Peyer's patch (tissue), 4 donors: ENCODE results near the gene CFAP54. TPM values are rescaled to one million over a fixed set of nuclear protein-coding genes. Genes with fewer than 3 reads are reported as not detected.

Experiments used
- DNase-seq, 3 donors: peaks; one replicate each; pipeline ENCODE4 v3.0.0-alpha.2; 2017 to 2019
- H3K27ac ChIP-seq, 4 donors: fragments of 200-600 bp; sonication (generic); one replicate each; pipeline ENCODE4 v1.5.1; 2016 to 2019
- H3K27me3 ChIP-seq, 2 donors: fragments of 200-600 bp; sonication (generic); one replicate each; pipeline ENCODE4 v1.5.1; 2019
- H3K36me3 ChIP-seq, 3 donors: fragments of 200-600 bp; sonication (generic); one replicate each; pipeline ENCODE4 v1.5.1; 2016 to 2019
- H3K4me1 ChIP-seq, 4 donors: fragments of 200-600 bp; sonication (generic); one replicate each; pipeline ENCODE4 v1.5.1; 2016 to 2019
- H3K4me3 ChIP-seq, 4 donors: fragments of 200-600 bp; sonication (generic); 1 replicate in 3 of 4; 2 replicates in 1 of 4; pipeline ENCODE4 v1.5.1; 2016 to 2019; ENCODE audit warnings: mild to moderate bottlenecking in 1 of 4
- H3K9me3 ChIP-seq, 4 donors: fragments of 200-600 bp; sonication (generic); one replicate each; pipeline ENCODE4 v1.5.1; 2016 to 2019; ENCODE audit warnings: mild to moderate bottlenecking in 1 of 4
- CTCF ChIP-seq, 6 experiments: fragments of 450-650 bp in 4 of 6; fragments of 200-600 bp in 2 of 6; sonication (generic) in 1 of 6; IDR thresholded peaks; one replicate each; pipeline ENCODE4 v1.5.1; 2017 to 2019; ENCODE audit warnings: antibody characterized with exemption in 6 of 6, mild to moderate bottlenecking in 3 of 6, moderate library complexity in 1 of 6
- POLR2A ChIP-seq, 2 donors: fragments of 450-650 bp; IDR thresholded peaks; one replicate each; pipeline ENCODE4 v1.5.1; 2017; ENCODE audit warnings: antibody characterized with exemption in 2 of 2, mild to moderate bottlenecking in 2 of 2, moderate library complexity in 2 of 2
- total RNA-seq, 4 donors: library from RNA; depleted of rRNA; stranded (reverse); fragments of >200 nt; gene quantifications; one replicate each; pipeline ENCODE4 v1.1.0, GENCODE V29; 2016

The CFAP54 gene
- total RNA-seq, 4 donors from 2014 or later = 0.80 to 2.7 (median 0.83) TPM; not detected in 1

DNA sequence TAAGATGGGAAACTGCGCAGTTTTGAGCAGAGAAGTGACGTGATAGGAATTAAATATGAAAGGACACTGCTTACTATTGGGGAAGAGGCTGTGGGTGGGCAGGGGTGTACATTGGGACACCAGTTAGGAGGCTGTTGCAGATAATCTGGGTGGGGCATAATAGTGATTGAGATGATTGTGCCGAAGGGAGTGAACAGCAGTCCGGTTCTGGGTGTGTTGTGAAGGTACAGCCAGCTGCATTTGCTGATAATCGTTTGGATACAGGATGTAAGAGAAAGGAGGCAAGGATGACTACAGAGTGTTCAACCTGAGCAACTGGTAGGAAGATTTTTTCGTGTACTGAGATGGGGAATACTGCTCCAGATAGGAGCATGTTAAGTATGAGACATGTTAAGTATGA lies 212.5 kb downstream of the CFAP54 start:
- Histone ChIP-seq H3K27me3 (no peaks in the 10 kb centered on the region), H3K27ac (no peak overlapping the region), H3K9me3 (no peaks in the 10 kb centered on the region), H3K4me1 (no peaks in the 10 kb centered on the region), H3K4me3 (no peak overlapping the region), H3K36me3 (no peaks in the 10 kb centered on the region)
- TF ChIP-seq POLR2A (IDR thresholded peaks at IDR 0.05) (no peak), CTCF (IDR thresholded peaks at IDR 0.05) (no peak)
- DNase-seq = no peak

- H3K27ac ChIP-seq = no peak overlapping the region
- TF ChIP-seq CTCF (IDR thresholded peaks at IDR 0.05) (no peak), POLR2A (IDR thresholded peaks at IDR 0.05) (no peak)
- no peak overlapping the region for H3K4me3 ChIP-seq
- H3K9me3 ChIP-seq = no peaks in the 10 kb centered on the region
- no peaks in the 10 kb centered on the region for H3K4me1 ChIP-seq
- no peaks in the 10 kb centered on the region for H3K36me3 ChIP-seq
- no peaks in the 10 kb centered on the region for H3K27me3 ChIP-seq
- DNase-seq = no peak
Observed at GRCh38 chr12:96710127-96710745, 220.9 kb downstream of the CFAP54 start.

DNA sequence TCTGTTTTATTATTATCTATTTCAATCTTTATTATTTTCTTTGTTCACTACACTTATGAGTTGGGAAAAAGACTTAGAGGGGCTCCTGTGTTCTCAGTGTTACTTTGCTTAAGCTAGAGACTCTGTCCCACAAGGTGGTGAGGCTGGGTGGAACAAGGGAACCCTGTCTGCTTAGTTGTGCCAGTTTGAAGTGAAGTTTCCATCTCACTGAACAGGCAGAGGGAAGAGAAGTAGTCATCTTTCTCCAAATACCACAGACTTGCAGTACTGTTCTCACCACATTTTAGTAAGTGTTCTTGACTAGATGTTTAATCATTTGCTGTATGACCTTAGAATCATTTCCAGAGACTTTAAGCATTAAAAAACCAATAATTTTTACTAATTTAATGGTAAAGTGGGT lies 222.0 kb downstream of the CFAP54 start:
- no peaks in the 10 kb centered on the region for H3K27me3 ChIP-seq
- H3K27ac ChIP-seq = no peak overlapping the region
- DNase-seq = no peak
- no peaks in the 10 kb centered on the region for H3K36me3 ChIP-seq
- no peak overlapping the region for H3K4me3 ChIP-seq
- H3K9me3 ChIP-seq = no peaks in the 10 kb centered on the region
- H3K4me1 ChIP-seq = no peaks in the 10 kb centered on the region
- TF ChIP-seq CTCF (IDR thresholded peaks at IDR 0.05) (no peak), POLR2A (IDR thresholded peaks at IDR 0.05) (no peak)

DNA sequence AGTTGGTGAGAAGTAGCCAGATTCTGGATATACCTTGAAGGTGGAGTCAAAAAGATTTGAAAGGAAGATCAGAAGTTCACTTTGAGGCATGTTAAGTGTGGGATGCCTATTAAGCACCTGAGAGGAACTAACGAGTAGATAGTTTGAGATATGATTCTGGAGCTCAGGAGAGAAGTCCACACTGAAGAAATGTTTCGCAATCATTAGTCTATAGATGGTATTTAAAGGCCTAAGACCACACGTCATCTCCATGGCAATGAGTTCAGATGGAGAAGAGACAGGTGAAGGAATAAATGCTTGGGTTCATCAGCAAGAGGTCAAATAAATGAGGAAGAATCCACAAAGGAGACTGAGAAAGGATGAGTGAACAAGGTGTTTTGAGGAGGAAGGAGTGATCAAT lies 224.8 kb downstream of the CFAP54 start:
- H3K36me3 ChIP-seq = no peaks in the 10 kb centered on the region
- no peaks in the 10 kb centered on the region for H3K9me3 ChIP-seq
- no peak for DNase-seq
- no peaks in the 10 kb centered on the region for H3K27me3 ChIP-seq
- H3K4me1 ChIP-seq = no peaks in the 10 kb centered on the region
- no peak overlapping the region for H3K27ac ChIP-seq
- no peak overlapping the region for H3K4me3 ChIP-seq
- TF ChIP-seq CTCF (IDR thresholded peaks at IDR 0.05) (no peak), POLR2A (IDR thresholded peaks at IDR 0.05) (no peak)

- no peak for TF ChIP-seq CTCF (IDR thresholded peaks at IDR 0.05)
- no peak for TF ChIP-seq POLR2A (IDR thresholded peaks at IDR 0.05)
- peaks cover 0 to 4% (median 0%) of the 10 kb centered on the region in 4 donors for H3K4me1 ChIP-seq
- no peaks in the 10 kb centered on the region for H3K27me3 ChIP-seq
- H3K9me3 ChIP-seq = no peaks in the 10 kb centered on the region
- H3K4me3 ChIP-seq = peak overlapping the region in 3 of 4 donors; percentile 27 to 50 (median 48)
- DNase-seq = no peak
- peak overlapping the region in 3 of 4 donors; percentile 6 to 55 (median 20) for H3K27ac ChIP-seq
- no peaks in the 10 kb centered on the region for H3K36me3 ChIP-seq
Observed at GRCh38 chr12:96719660-96720362, 230.4 kb downstream of the CFAP54 start.
